ENCODE results near the gene EPHA8. TPM values are rescaled to one million over a fixed set of nuclear protein-coding genes. Genes with fewer than 3 reads are reported as not detected.

The EPHA8 gene
- total and polyA plus RNA-seq, 2 of the 4 experiments (the other 2 are of a cell fraction), result not detected

DNA sequence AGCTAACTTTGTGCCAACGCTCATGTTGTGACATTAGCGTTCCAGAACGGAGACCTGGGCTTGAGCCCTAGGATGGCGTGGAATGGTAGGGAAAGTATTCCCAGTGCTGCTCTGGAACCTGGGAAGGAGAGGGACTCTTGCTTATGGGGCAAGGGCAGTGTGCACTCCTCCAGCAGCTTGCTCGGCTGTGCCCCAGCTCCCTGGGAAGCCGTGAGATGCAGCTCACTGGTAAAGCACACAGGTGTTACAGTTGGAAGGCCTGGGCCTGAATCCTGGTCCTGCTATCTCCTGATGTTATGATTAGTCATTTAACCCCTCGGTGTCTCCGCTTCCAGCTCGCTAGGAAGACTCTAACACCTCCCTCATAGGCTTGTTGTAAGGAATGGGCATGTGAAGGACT, 42.4 kb upstream of the EPHA8 start:
- CTCF ChIA-PET, result no interaction called here
- intact Hi-C loops (cut with micrococcal nuclease), result no loop called here
- POLR2A ChIA-PET (ENCODE audit: unreplicated experiment), result no interaction called here

More for the DNA sequence above, 42.4 kb upstream of the EPHA8 start:
- no peak overlapping the region for H2AK5ac ChIP-seq (ENCODE audit: low read depth, low read length)
- H2AK9ac ChIP-seq (replicated peaks; ENCODE audit: low read depth, low read length, poor library complexity), result no peak overlapping the region
- no peaks in the 10 kb centered on the region for H3K27me3 ChIP-seq (ENCODE audit: control insufficient read depth, insufficient read depth, low read length)
- no peak overlapping the region for H3K18ac ChIP-seq (ENCODE audit: low read depth, low read length)
- no peak overlapping the region for H3K9ac ChIP-seq (ENCODE audit: low read depth, low read length)
- in situ Hi-C loops (cut with MboI; ENCODE audit: low sequenced_read_pairs) (no loop called here), dilution Hi-C loops (cut with HindIII; ENCODE audit: low sequenced_read_pairs, unreplicated experiment) (no loop called here)
- H3K4me3 ChIP-seq (ENCODE audit: insufficient read depth, low read depth, low read length), result no peak overlapping the region
- peaks cover 52% of the 10 kb centered on the region for H3K36me3 ChIP-seq (ENCODE audit: control insufficient read depth, insufficient read depth, low read length)
- H3K56ac ChIP-seq (ENCODE audit: extremely low read depth, insufficient read depth, low read length), result no peak overlapping the region
- WGBS, 2 experiments (ENCODE audit: extremely low coverage in 2 of 2, insufficient read length in 1 of 2), result 91% methylated on average over 5 of the region's 9 CpGs; no CpG with 5 or more reads in 1 of the 2 experiments
- no peaks in the 10 kb centered on the region for H3K79me1 ChIP-seq (ENCODE audit: low read depth in 1 of 2, low read length in 2 of 2)
- no peak overlapping the region for H2BK120ac ChIP-seq (ENCODE audit: low read depth, low read length)
- no peaks in the 10 kb centered on the region for H3K4me1 ChIP-seq (ENCODE audit: control insufficient read depth, insufficient read depth, low read length)
- no peak overlapping the region for H3K4me2 ChIP-seq (ENCODE audit: low read depth, low read length)
- no peak overlapping the region for H2AFZ ChIP-seq (replicated peaks; ENCODE audit: low read length, poor library complexity)
- no peak overlapping the region for H4K8ac ChIP-seq (ENCODE audit: low read depth in 2 of 2, low read length in 2 of 2)
- no peaks in the 10 kb centered on the region for H4K20me1 ChIP-seq (ENCODE audit: insufficient read depth, low read length)
- 0 out of 2 replicates have a peak, but pooled peaks cover 2% of the 10 kb centered on the region for H3K9me1 ChIP-seq (ENCODE audit: insufficient read depth, low read length)
- TF ChIP-seq SMC3 (IDR thresholded peaks at IDR 0.05; ENCODE audit: low read depth, low read length) (no peak), RCOR1 (IDR thresholded peaks at IDR 0.05; ENCODE audit: insufficient replicate concordance, low read length) (no peak), RAD21 (IDR thresholded peaks at IDR 0.05; ENCODE audit: low read length) (no peak)
- no peaks in the 10 kb centered on the region for H3K9me3 ChIP-seq (ENCODE audit: control insufficient read depth, insufficient read depth, low read length)
- H4K5ac ChIP-seq (ENCODE audit: low read depth, low read length), result no peak overlapping the region
- no peak overlapping the region for H2BK20ac ChIP-seq (ENCODE audit: low read depth, low read length)
- BruUV-seq (replicated peaks), result no TSS peak
- no peak overlapping the region for H2BK5ac ChIP-seq (ENCODE audit: low read depth, low read length, poor library complexity, severe bottlenecking)
- ATAC-seq (ENCODE audit: low read depth), result no peak
- H3K14ac ChIP-seq (replicated peaks; ENCODE audit: low read depth, low read length), result no peak overlapping the region
- H3K4ac ChIP-seq (ENCODE audit: low read depth, low read length), result no peak overlapping the region
- no peak overlapping the region for H3K23ac ChIP-seq (ENCODE audit: low read depth, low read length)
- no peak for DNase-seq
- no peak overlapping the region for H3K27ac ChIP-seq (ENCODE audit: insufficient read depth, low read length)
- H2BK15ac ChIP-seq (ENCODE audit: low read depth, low read length), result no peak overlapping the region
- H4K91ac ChIP-seq (ENCODE audit: insufficient read depth, low read depth, low read length), result no peak overlapping the region
